GM23338 (cell line): ENCODE data around the gene PDE6H.

ENCODE experiments used
- CREB1 ChIP-seq: fragments of 250-450 bp; sonication (Bioruptor Pico); IDR thresholded peaks from 2 replicates; pipeline ENCODE4 v1.5.0; 2020; ENCODE audit warnings: low read depth, mild to moderate bottlenecking, moderate library complexity
- EZH2 ChIP-seq: fragments of 200-600 bp; sonication (generic); IDR thresholded peaks from one replicate; pipeline ENCODE4 v1.8.0; 2017; ENCODE audit warnings: antibody characterized with exemption, mild to moderate bottlenecking, low read depth; ENCODE audit not compliant: unreplicated experiment
- EZH2phosphoT487 ChIP-seq: fragments of 200-600 bp; sonication (generic); IDR thresholded peaks from one replicate; pipeline ENCODE4 v1.8.1; 2018; ENCODE audit warnings: antibody characterized with exemption; ENCODE audit not compliant: unreplicated experiment
- JUNB ChIP-seq: IDR thresholded peaks from one replicate; pipeline ENCODE4 v1.6.1; 2016; ENCODE audit warnings: antibody characterized with exemption; ENCODE audit not compliant: unreplicated experiment
- NANOG ChIP-seq: IDR thresholded peaks from 2 replicates; pipeline ENCODE4 v1.6.1; 2016; ENCODE audit warnings: antibody characterized with exemption, borderline replicate concordance
- POLR2AphosphoS5 ChIP-seq: IDR thresholded peaks from 2 replicates; pipeline ENCODE4 v1.6.1; 2016; ENCODE audit warnings: antibody characterized with exemption, low read depth
- ZNF114 ChIP-seq: fragments of 250-450 bp; sonication (Bioruptor Pico); IDR thresholded peaks from 2 replicates; pipeline ENCODE4 v1.5.0; 2020; ENCODE audit warnings: mild to moderate bottlenecking, moderate library complexity
- ZNF331 ChIP-seq: fragments of 250-450 bp; sonication (Bioruptor Pico); IDR thresholded peaks from 2 replicates; pipeline ENCODE4 v1.5.0; 2020; ENCODE audit warnings: low read depth, mild to moderate bottlenecking, moderate library complexity
- TF ChIP-seq, protein P1 (sequence below), 2 experiments: fragments of 200-600 bp in 1 of 2; sonication (generic) in 1 of 2; conservative IDR thresholded peaks; 2 replicates each; pipeline versions ENCODE4 v1.5.1 to v1.6.1; 2016 to 2017; ENCODE audit warnings: antibody characterized with exemption in 2 of 2, low read depth in 2 of 2, mild to moderate bottlenecking in 2 of 2, moderate library complexity in 1 of 2
- TF ChIP-seq, protein P2 (sequence below): IDR thresholded peaks from one replicate; pipeline ENCODE4 v1.6.1; 2018; ENCODE audit warnings: antibody characterized with exemption; ENCODE audit not compliant: unreplicated experiment
- TF ChIP-seq, protein P3 (sequence below): IDR thresholded peaks from 2 replicates; pipeline ENCODE4 v1.6.1; 2016; ENCODE audit warnings: antibody characterized with exemption

DNA sequence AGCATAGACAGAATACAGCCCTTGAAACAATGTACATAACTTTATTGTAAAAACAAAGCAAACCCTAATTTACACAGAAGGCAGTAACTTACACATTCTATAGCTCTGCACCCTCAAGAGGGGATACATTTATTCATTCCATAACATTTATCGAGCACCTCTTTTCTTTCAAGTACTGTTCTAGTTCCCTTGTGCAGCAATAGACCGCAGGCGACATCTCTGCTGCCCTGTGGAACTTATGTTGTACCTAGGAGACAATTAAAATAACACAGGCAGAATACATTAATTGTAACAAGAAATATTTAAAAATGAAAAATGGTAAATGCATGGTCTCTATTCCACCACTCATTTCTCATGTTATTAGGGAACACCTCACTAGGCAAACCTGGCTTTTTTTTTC, 10.0 kb upstream of the PDE6H start:
- TF ChIP-seq NANOG (no peak), EZH2 (no peak), ZNF331 (CRISPR knock-in tag) (no peak), POLR2AphosphoS5 (no peak), JUNB (no peak), ZNF114 (CRISPR knock-in tag) (no peak), CREB1 (CRISPR knock-in tag) (no peak), EZH2phosphoT487 (no peak)
- TF ChIP-seq, protein P1, sequence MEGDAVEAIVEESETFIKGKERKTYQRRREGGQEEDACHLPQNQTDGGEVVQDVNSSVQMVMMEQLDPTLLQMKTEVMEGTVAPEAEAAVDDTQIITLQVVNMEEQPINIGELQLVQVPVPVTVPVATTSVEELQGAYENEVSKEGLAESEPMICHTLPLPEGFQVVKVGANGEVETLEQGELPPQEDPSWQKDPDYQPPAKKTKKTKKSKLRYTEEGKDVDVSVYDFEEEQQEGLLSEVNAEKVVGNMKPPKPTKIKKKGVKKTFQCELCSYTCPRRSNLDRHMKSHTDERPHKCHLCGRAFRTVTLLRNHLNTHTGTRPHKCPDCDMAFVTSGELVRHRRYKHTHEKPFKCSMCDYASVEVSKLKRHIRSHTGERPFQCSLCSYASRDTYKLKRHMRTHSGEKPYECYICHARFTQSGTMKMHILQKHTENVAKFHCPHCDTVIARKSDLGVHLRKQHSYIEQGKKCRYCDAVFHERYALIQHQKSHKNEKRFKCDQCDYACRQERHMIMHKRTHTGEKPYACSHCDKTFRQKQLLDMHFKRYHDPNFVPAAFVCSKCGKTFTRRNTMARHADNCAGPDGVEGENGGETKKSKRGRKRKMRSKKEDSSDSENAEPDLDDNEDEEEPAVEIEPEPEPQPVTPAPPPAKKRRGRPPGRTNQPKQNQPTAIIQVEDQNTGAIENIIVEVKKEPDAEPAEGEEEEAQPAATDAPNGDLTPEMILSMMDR (conservative IDR thresholded peaks at IDR 0.05; ENCODE audit: low read depth in 2 of 2): no peak
- TF ChIP-seq, protein P2, sequence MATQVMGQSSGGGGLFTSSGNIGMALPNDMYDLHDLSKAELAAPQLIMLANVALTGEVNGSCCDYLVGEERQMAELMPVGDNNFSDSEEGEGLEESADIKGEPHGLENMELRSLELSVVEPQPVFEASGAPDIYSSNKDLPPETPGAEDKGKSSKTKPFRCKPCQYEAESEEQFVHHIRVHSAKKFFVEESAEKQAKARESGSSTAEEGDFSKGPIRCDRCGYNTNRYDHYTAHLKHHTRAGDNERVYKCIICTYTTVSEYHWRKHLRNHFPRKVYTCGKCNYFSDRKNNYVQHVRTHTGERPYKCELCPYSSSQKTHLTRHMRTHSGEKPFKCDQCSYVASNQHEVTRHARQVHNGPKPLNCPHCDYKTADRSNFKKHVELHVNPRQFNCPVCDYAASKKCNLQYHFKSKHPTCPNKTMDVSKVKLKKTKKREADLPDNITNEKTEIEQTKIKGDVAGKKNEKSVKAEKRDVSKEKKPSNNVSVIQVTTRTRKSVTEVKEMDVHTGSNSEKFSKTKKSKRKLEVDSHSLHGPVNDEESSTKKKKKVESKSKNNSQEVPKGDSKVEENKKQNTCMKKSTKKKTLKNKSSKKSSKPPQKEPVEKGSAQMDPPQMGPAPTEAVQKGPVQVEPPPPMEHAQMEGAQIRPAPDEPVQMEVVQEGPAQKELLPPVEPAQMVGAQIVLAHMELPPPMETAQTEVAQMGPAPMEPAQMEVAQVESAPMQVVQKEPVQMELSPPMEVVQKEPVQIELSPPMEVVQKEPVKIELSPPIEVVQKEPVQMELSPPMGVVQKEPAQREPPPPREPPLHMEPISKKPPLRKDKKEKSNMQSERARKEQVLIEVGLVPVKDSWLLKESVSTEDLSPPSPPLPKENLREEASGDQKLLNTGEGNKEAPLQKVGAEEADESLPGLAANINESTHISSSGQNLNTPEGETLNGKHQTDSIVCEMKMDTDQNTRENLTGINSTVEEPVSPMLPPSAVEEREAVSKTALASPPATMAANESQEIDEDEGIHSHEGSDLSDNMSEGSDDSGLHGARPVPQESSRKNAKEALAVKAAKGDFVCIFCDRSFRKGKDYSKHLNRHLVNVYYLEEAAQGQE: no peak
- TF ChIP-seq, protein P3, sequence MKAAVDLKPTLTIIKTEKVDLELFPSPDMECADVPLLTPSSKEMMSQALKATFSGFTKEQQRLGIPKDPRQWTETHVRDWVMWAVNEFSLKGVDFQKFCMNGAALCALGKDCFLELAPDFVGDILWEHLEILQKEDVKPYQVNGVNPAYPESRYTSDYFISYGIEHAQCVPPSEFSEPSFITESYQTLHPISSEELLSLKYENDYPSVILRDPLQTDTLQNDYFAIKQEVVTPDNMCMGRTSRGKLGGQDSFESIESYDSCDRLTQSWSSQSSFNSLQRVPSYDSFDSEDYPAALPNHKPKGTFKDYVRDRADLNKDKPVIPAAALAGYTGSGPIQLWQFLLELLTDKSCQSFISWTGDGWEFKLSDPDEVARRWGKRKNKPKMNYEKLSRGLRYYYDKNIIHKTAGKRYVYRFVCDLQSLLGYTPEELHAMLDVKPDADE: no peak
